ENCODE results near the gene GNAQ. TPM values are rescaled to one million over a fixed set of nuclear protein-coding genes. Genes with fewer than 3 reads are reported as not detected.
A peak's percentile ranks its signal among the peaks of the same experiment; 100 is the strongest.

The GNAQ gene
- total RNA-seq, 2 experiments from 2014 or later: 17.8 to 18.1 TPM

DNA sequence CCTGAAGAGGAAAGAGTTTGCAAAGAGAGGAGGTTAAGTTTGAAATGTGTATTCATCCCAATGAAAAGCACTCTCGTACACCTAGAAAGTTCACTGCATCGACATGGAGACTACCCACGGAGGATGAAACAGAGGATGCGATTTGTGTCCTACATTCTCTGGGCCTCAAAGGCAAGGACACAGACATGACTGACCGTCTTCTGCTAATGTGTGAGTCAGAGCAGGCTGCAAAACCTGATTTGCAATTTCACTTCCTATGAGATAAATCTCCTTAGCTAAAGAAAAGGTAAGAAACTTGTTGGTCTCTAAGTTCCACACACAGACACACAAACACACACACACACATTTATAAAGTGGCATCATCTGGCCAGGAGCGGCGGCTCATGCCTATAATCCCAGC is 98.6 kb downstream of the GNAQ start:
- no peaks in the 10 kb centered on the region for H3K9me3 Mint-ChIP-seq
- ChIA-PET CTCF (no interaction called here), POLR2A (no interaction called here)
- no peaks in the 10 kb centered on the region for H3K27me3 Mint-ChIP-seq
- no peak overlapping the region for H3K4me3 Mint-ChIP-seq
- DNase-seq (no peak), ATAC-seq (no peak)
- peaks cover 9% of the 10 kb centered on the region for H3K4me1 Mint-ChIP-seq (ENCODE audit: low read depth)
- H3K36me3 Mint-ChIP-seq (ENCODE audit: low read depth): peaks cover 9% of the 10 kb centered on the region
- intact Hi-C loops (cut with micrococcal nuclease): no loop called here
- TF ChIP-seq, protein P1, sequence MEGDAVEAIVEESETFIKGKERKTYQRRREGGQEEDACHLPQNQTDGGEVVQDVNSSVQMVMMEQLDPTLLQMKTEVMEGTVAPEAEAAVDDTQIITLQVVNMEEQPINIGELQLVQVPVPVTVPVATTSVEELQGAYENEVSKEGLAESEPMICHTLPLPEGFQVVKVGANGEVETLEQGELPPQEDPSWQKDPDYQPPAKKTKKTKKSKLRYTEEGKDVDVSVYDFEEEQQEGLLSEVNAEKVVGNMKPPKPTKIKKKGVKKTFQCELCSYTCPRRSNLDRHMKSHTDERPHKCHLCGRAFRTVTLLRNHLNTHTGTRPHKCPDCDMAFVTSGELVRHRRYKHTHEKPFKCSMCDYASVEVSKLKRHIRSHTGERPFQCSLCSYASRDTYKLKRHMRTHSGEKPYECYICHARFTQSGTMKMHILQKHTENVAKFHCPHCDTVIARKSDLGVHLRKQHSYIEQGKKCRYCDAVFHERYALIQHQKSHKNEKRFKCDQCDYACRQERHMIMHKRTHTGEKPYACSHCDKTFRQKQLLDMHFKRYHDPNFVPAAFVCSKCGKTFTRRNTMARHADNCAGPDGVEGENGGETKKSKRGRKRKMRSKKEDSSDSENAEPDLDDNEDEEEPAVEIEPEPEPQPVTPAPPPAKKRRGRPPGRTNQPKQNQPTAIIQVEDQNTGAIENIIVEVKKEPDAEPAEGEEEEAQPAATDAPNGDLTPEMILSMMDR (IDR thresholded peaks at IDR 0.05): no peak
- H3K27ac Mint-ChIP-seq: no peak overlapping the region

DNA sequence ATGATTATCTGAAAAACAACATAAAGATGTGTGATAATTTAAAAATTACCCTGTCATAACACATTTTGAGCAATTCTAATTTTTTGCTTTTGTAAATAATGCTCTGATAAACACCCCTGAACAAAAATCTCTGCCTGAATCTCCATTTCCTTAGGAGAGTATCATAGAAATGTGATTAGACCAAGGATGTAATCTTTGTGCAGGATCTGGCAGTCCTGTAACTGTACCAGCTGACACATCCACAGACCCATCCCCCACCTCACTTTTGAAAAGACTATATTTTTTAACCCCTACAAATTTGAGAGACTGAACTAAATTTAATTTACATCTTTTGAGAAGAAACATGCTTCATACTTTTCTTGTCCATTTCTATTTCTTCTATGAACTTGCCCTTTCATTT is 101.7 kb downstream of the GNAQ start:
- Mint-ChIP-seq H3K4me1 (ENCODE audit: low read depth) (peaks cover 21% of the 10 kb centered on the region), H3K27ac (no peak overlapping the region), H3K36me3 (ENCODE audit: low read depth) (peaks cover 6% of the 10 kb centered on the region), H3K4me3 (no peak overlapping the region), H3K27me3 (no peaks in the 10 kb centered on the region), H3K9me3 (no peaks in the 10 kb centered on the region)
- CTCF ChIA-PET: no interaction called here
- intact Hi-C loops (cut with micrococcal nuclease): no loop called here
- DNase-seq: no peak
- no peak for ATAC-seq
- TF ChIP-seq, protein P1 (IDR thresholded peaks at IDR 0.05): no peak
- POLR2A ChIA-PET: no interaction called here

DNA sequence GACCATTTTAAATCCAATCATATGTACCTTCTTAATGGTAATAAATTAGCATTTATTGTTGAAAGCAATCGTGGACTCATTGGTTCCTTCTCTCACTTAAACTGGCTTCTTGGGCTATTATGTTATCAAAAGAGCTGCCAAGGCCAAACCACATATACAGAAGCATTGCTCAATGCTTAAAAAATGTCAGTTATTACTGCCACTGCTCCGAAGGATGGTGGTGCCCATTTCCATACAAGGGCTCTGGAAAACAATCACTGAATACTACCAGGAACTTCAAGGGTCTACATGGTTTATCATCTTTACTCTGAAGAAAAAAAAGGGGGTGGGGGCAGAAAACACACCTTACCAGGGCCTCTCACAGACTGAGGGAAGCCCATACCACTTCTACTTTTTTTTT is 104.3 kb downstream of the GNAQ start:
- TF ChIP-seq, protein P1 (IDR thresholded peaks at IDR 0.05): no peak
- intact Hi-C loops (cut with micrococcal nuclease): no loop called here
- peaks cover 4% of the 10 kb centered on the region for H3K36me3 Mint-ChIP-seq (ENCODE audit: low read depth)
- H3K27ac Mint-ChIP-seq: no peak overlapping the region
- ATAC-seq: no peak
- H3K4me1 Mint-ChIP-seq (ENCODE audit: low read depth): peaks cover 12% of the 10 kb centered on the region
- ChIA-PET CTCF (no interaction called here), POLR2A (no interaction called here)
- DNase-seq: no peak
- H3K27me3 Mint-ChIP-seq: no peaks in the 10 kb centered on the region
- H3K9me3 Mint-ChIP-seq: no peaks in the 10 kb centered on the region
- no peak overlapping the region for H3K4me3 Mint-ChIP-seq

DNA sequence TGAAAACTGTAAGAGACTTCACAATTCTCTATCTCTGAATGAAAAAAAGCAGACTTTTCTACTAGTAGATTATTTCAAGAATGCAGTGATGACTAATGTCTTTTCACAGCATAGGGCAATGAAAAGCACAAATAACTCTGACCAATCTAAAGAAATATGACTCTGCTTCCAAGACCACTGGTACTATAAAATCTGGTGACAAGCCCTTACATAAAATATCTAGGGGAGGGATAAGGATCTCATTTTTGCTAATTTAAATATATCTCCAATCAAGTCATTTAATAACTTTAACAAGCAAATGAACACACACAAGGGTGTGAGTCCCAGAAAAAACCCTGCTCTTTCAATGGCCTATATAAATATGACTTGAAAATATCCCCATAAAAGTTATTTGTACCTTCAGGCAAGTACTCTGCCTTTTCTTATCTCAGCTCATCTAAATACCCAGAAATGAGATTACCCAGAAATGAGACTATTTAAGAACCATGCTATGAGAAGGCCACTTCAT is 105.2 kb downstream of the GNAQ start:
- TF ChIP-seq, protein P1 (IDR thresholded peaks at IDR 0.05): no peak
- intact Hi-C loops (cut with micrococcal nuclease): no loop called here
- ATAC-seq: peak; percentile 39
- H3K36me3 Mint-ChIP-seq (ENCODE audit: low read depth): peaks cover 5% of the 10 kb centered on the region
- ChIA-PET CTCF (no interaction called here), POLR2A (no interaction called here)
- H3K4me1 Mint-ChIP-seq (ENCODE audit: low read depth): peaks cover 12% of the 10 kb centered on the region
- no peak overlapping the region for H3K27ac Mint-ChIP-seq
- no peak overlapping the region for H3K4me3 Mint-ChIP-seq
- no peak for DNase-seq
- no peaks in the 10 kb centered on the region for H3K27me3 Mint-ChIP-seq
- H3K9me3 Mint-ChIP-seq: no peaks in the 10 kb centered on the region

DNA sequence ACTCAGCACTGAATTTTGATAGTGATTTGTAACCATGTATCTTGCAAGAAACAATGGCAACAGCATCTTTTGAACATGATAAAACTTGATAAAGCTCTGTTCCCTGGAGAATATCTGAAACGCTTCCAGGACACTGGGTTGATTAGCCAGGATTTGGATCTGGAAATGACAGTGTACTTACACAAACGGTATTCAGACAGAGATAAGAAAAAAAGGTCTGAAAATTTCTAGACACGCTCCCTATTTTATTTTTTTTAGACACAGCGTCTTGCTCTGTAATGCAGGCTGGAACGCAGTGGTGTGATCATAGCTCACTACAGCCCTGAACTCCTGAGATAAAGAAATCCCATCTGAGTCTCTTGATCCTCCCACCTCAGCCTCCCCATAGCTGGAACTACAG is 109.0 kb downstream of the GNAQ start:
- ATAC-seq: no peak
- H3K27ac Mint-ChIP-seq: no peak overlapping the region
- no peak overlapping the region for H3K4me3 Mint-ChIP-seq
- ChIA-PET POLR2A (no interaction called here), CTCF (interaction anchor here (1.2 kb wide), 1 partner anchor 48 kb away, joined by 3 read pairs; no protein-coding TSS in a partner anchor)
- intact Hi-C loops (cut with micrococcal nuclease): no loop called here
- H3K9me3 Mint-ChIP-seq: no peaks in the 10 kb centered on the region
- TF ChIP-seq, protein P1 (IDR thresholded peaks at IDR 0.05): no peak
- H3K36me3 Mint-ChIP-seq (ENCODE audit: low read depth): peaks cover 14% of the 10 kb centered on the region
- H3K27me3 Mint-ChIP-seq: no peaks in the 10 kb centered on the region
- no peak for DNase-seq
- peaks cover 13% of the 10 kb centered on the region for H3K4me1 Mint-ChIP-seq (ENCODE audit: low read depth)

Measured in activated CD8-positive, alpha-beta T cell treated with anti-CD3 and anti-CD28 coated beads for 36 hours (primary cell).